ENCODE data around the gene FKBP4. TPM values are rescaled to one million over a fixed set of nuclear protein-coding genes. Genes with fewer than 3 reads are reported as not detected.

The FKBP4 gene
- total and polyA plus RNA-seq, 2 of the 13 experiments (the other 11 are each of a cell fraction or from before 2014, with no cell fraction given), result 25.7 to 66.1 TPM

- TF ChIP-seq RERE (CRISPR knock-in tag; IDR thresholded peaks at IDR 0.05; ENCODE audit: low read depth), result peak; percentile 84
- TF ChIP-seq JDP2 (CRISPR knock-in tag; IDR thresholded peaks at IDR 0.05; ENCODE audit: borderline replicate concordance), result peak; percentile 99
- TF ChIP-seq NFIB (CRISPR knock-in tag; IDR thresholded peaks at IDR 0.05; ENCODE audit: borderline replicate concordance), result peak; percentile 98
- TF ChIP-seq POGZ (CRISPR knock-in tag; IDR thresholded peaks at IDR 0.05), result peak; percentile 72
- TF ChIP-seq HMGA1 (CRISPR knock-in tag; conservative IDR thresholded peaks at IDR 0.05), result no peak
- TF ChIP-seq ZNF597 (CRISPR knock-in tag; IDR thresholded peaks at IDR 0.05), result no peak
- peak; percentile 99 for TF ChIP-seq CC2D1A (CRISPR knock-in tag; IDR thresholded peaks at IDR 0.05)
- peak; percentile 99 for TF ChIP-seq ZFP36L2 (CRISPR knock-in tag; IDR thresholded peaks at IDR 0.05)
- TF ChIP-seq LBX2 (CRISPR knock-in tag; IDR thresholded peaks at IDR 0.05; ENCODE audit: borderline replicate concordance), result peak; percentile 100
- peak; percentile 99 for TF ChIP-seq ZNF616 (CRISPR knock-in tag; IDR thresholded peaks at IDR 0.05; ENCODE audit: low read depth)
- peak; percentile 100 for TF ChIP-seq ZNF253 (CRISPR knock-in tag; IDR thresholded peaks at IDR 0.05; ENCODE audit: borderline replicate concordance)
- peak; percentile 100 for TF ChIP-seq ZFP90 (CRISPR knock-in tag; IDR thresholded peaks at IDR 0.05; ENCODE audit: borderline replicate concordance)
- peak; percentile 100 for TF ChIP-seq ZNF430 (CRISPR knock-in tag; IDR thresholded peaks at IDR 0.05)
- peak; percentile 99 for TF ChIP-seq LRRFIP1 (CRISPR knock-in tag; conservative IDR thresholded peaks at IDR 0.05)
- TF ChIP-seq ZSCAN30 (CRISPR knock-in tag; IDR thresholded peaks at IDR 0.05), result peak; percentile 99
- peak; percentile 99 for TF ChIP-seq FLYWCH1 (CRISPR knock-in tag; IDR thresholded peaks at IDR 0.05)
- TF ChIP-seq SOX13 (IDR thresholded peaks at IDR 0.05), result no peak
- peak in 1 of 2 experiments; percentile 88; a peak in 2 of 4 replicates for TF ChIP-seq SOX13 (CRISPR knock-in tag; conservative IDR thresholded peaks at IDR 0.05 in 1 of 2, IDR thresholded peaks at IDR 0.05 in 1 of 2)
- no peak for TF ChIP-seq MAFK (conservative IDR thresholded peaks at IDR 0.05 in 1 of 2, IDR thresholded peaks at IDR 0.05 in 1 of 2; ENCODE audit: low read length in 2 of 2)
- TF ChIP-seq PCBP1 (IDR thresholded peaks at IDR 0.05; ENCODE audit: borderline replicate concordance, low read depth, low read length), result no peak
Measured at GRCh38 chr12:2752676-2753371, 41.9 kb upstream of the FKBP4 start (continued).

Data from HepG2 (cell line).